Left ventricle myocardium inferior (tissue), 1 donor: ENCODE data around the gene GOT2. TPM values are rescaled to one million over a fixed set of nuclear protein-coding genes. Genes with fewer than 3 reads are reported as not detected.
"Not testable (repeated sequence)": the region's sequence is repeated elsewhere in the genome, so short reads cannot be mapped to it uniquely, and the experiment has no call there.

Source experiments
- DNase-seq: peaks from one replicate; pipeline ENCODE4 v3.0.0-alpha.2; 2020
- H3K27ac ChIP-seq: fragments of 200-600 bp; replicated peaks from 2 replicates; pipeline ENCODE4 v1.8.0; 2021
- H3K27me3 ChIP-seq: fragments of 200-600 bp; 2 replicates; pipeline ENCODE4 v1.8.0; 2021; ENCODE audit warnings: low read depth
- H3K36me3 ChIP-seq: fragments of 200-600 bp; 2 replicates; pipeline ENCODE4 v1.8.0; 2021
- H3K4me1 ChIP-seq: fragments of 200-600 bp; 2 replicates; pipeline ENCODE4 v1.8.0; 2021
- H3K4me3 ChIP-seq: fragments of 200-600 bp; 2 replicates; pipeline ENCODE4 v1.8.0; 2021; ENCODE audit warnings: mild to moderate bottlenecking, moderate library complexity
- H3K9me3 ChIP-seq: fragments of 200-600 bp; replicated peaks from 2 replicates; pipeline ENCODE4 v1.8.0; 2021
- intact Hi-C: fragments of 100-400 bp; cut with micrococcal nuclease; formaldehyde crosslinking; loops from one replicate; pipeline ENCODE4 v1.11.0; 2022
- total RNA-seq: library from RNA; stranded (reverse); fragmentation: NEBNext Ultra II Directional; extraction: Animal tissue kit (Norgen Biotek cat#: 25700); gene quantifications from one replicate; pipeline ENCODE4 v1.2.1, GENCODE V29; 2021
- TF ChIP-seq, protein P1 (sequence below): fragments of 200-600 bp; IDR thresholded peaks from 2 replicates; pipeline ENCODE4 v1.8.0; 2021; ENCODE audit warnings: antibody characterized with exemption, mild to moderate bottlenecking, borderline replicate concordance
- donor health status: DM: no; HTN: yes; CAD: no; lungs with severe emphysema.

GOT2 gene
- total RNA-seq, 1 donor from 2014 or later: 569 TPM

DNA sequence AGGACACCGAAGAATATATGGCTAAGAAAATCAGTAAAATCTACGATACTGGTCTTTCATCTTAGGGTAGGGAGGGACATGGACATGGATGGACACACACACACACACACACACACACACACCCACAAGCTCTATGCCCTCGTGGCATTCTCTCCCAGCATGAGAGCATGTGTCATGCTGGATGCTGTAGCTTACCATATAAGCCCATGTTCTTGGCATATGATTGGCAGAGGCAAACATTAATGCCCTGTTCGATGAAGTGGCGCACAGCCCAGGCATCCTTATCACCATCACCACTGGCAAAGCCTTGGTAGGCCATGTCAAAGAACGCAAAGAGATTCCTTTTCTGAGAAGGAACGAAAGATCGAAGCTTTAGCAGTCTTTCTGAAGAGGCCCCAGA is 17.6 kb downstream of the GOT2 start:
- H3K27me3 ChIP-seq: no peaks in the 10 kb centered on the region
- peaks cover 100% of the 10 kb centered on the region for H3K36me3 ChIP-seq
- H3K4me3 ChIP-seq: no peak overlapping the region
- intact Hi-C loops: no loop called here
- TF ChIP-seq, protein P1, sequence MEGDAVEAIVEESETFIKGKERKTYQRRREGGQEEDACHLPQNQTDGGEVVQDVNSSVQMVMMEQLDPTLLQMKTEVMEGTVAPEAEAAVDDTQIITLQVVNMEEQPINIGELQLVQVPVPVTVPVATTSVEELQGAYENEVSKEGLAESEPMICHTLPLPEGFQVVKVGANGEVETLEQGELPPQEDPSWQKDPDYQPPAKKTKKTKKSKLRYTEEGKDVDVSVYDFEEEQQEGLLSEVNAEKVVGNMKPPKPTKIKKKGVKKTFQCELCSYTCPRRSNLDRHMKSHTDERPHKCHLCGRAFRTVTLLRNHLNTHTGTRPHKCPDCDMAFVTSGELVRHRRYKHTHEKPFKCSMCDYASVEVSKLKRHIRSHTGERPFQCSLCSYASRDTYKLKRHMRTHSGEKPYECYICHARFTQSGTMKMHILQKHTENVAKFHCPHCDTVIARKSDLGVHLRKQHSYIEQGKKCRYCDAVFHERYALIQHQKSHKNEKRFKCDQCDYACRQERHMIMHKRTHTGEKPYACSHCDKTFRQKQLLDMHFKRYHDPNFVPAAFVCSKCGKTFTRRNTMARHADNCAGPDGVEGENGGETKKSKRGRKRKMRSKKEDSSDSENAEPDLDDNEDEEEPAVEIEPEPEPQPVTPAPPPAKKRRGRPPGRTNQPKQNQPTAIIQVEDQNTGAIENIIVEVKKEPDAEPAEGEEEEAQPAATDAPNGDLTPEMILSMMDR: no peak
- H3K4me1 ChIP-seq: no peaks in the 10 kb centered on the region
- no peak for DNase-seq
- H3K27ac ChIP-seq: no peak overlapping the region
- H3K9me3 ChIP-seq: no peaks in the 10 kb centered on the region

DNA sequence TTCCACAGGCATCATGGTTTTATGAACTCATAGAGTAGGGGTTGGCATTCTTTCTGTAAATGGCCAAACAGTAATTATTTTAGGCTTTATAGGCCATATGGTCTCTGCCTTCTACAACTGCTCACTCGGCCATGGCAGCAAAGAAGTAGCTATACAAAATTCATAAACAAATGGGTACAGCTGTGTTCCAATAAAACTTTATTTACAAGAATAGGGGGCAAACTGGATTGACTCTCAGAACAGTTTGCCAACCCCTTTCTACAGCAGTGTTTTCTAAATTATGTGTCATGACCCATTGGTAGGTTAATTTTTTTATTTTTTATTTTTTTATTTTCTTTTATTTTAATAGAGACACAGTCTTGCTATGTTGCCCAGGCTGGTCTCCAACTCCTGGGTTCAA is 20.4 kb downstream of the GOT2 start:
- DNase-seq: no peak
- no peaks in the 10 kb centered on the region for H3K27me3 ChIP-seq
- TF ChIP-seq, protein P1: no peak
- peaks cover 97% of the 10 kb centered on the region for H3K36me3 ChIP-seq
- H3K4me1 ChIP-seq: no peaks in the 10 kb centered on the region
- no peak overlapping the region for H3K4me3 ChIP-seq
- H3K9me3 ChIP-seq: no peaks in the 10 kb centered on the region
- intact Hi-C loops: no loop called here
- H3K27ac ChIP-seq: no peak overlapping the region

DNA sequence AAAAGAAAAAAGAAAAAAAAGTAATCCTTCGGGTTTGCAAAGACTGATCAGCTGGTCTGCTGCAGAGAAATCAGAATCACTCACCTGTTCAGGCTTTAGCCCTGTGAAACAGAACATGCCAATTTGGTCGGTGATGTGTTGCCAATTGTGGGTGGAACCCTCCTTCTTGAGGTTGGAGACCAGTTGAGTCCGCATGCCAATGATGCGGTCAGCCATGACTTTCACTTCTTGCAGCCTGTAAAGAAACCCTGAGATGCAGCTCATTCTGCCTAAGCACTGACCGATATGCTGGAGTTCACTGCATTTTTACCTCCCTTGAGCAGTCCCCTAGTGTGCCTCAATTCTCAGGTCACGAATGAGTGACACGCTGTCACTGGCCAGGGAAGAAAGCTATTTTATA is 24.8 kb downstream of the GOT2 start:
- H3K9me3 ChIP-seq: no peaks in the 10 kb centered on the region
- H3K27me3 ChIP-seq: no peaks in the 10 kb centered on the region
- H3K27ac ChIP-seq: no peak overlapping the region
- no peak for DNase-seq
- H3K36me3 ChIP-seq: peaks cover 81% of the 10 kb centered on the region
- intact Hi-C loops: no loop called here
- no peak overlapping the region for H3K4me3 ChIP-seq
- TF ChIP-seq, protein P1: no peak
- peaks cover 10% of the 10 kb centered on the region for H3K4me1 ChIP-seq

DNA sequence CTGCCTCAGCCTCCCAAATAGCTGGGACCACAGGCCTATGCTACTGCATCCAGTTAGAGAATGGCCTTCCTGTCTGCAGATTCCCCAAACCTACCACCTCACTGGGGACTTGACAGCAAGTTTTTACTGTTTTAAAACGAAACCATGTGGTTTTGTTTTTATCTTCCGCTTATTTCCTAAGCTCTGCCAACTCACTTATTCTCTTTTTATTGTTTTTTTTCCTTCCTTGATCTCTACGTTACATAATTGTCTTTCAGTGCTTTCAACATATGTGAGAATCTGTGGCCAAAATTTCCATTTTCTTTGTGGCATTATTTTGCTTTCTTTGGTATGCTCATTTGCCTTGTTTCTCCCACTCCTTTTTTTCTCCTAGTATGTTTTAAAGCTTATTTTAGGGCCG is 35.0 kb downstream of the GOT2 start:
- H3K4me1 ChIP-seq: peaks cover 8% of the 10 kb centered on the region
- H3K4me3 ChIP-seq: no peak overlapping the region
- H3K9me3 ChIP-seq: no peaks in the 10 kb centered on the region
- TF ChIP-seq, protein P1: no peak
- H3K27me3 ChIP-seq: no peaks in the 10 kb centered on the region
- DNase-seq: no peak
- H3K36me3 ChIP-seq: no peaks in the 10 kb centered on the region
- intact Hi-C loops: no loop called here
- no peak overlapping the region for H3K27ac ChIP-seq

DNA sequence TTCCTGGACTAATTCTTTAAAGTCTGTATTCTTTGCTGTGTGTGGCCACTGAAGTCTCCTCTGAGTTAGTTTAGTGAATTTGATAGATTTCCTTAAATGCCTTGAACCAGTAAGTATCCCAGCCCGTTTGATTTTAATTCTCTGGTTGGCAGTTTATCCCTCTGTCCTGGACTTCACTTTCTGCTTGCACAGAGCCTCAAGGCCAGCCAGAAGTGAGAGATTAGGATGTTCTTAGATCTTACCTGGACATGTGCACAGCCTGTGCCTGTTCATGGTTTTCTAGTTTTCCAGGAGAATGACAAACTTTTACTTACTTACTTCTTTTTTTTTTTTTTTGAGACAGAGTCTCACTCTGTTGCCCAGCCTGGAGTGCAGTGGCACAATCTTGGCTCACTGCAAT is 38.7 kb downstream of the GOT2 start:
- no peaks in the 10 kb centered on the region for H3K27me3 ChIP-seq
- intact Hi-C loops: no loop called here
- H3K9me3 ChIP-seq: peaks cover 7% of the 10 kb centered on the region
- H3K36me3 ChIP-seq: no peaks in the 10 kb centered on the region
- no peak for DNase-seq
- no peak overlapping the region for H3K4me3 ChIP-seq
- H3K27ac ChIP-seq: no peak overlapping the region
- TF ChIP-seq, protein P1: no peak
- no peaks in the 10 kb centered on the region for H3K4me1 ChIP-seq

DNA sequence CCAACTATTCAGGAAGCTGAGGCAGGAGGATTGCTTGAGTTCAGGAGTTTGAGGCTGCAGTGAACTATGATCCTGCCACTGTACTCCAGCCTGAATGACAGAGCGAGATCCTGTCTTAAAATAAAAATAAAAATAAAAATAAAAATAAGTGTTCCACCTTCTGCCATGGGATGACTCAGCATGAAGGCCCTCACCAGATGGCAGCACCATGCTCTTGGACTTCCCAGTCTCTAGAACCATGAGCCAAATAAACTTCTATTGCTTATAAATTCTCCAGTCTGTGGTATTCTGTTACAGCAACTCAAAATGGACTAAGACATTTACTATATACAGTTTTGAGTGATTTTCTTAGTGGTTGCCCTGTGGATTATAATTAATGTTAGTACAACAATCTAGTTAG is 41.7 kb downstream of the GOT2 start:
- Histone ChIP-seq H3K27me3 (no peaks in the 10 kb centered on the region), H3K4me3 (no peak overlapping the region), H3K27ac (no peak overlapping the region), H3K4me1 (no peaks in the 10 kb centered on the region), H3K36me3 (no peaks in the 10 kb centered on the region), H3K9me3 (peaks cover 7% of the 10 kb centered on the region)
- DNase-seq: no peak
- TF ChIP-seq, protein P1: no peak
- intact Hi-C loops: no loop called here

DNA sequence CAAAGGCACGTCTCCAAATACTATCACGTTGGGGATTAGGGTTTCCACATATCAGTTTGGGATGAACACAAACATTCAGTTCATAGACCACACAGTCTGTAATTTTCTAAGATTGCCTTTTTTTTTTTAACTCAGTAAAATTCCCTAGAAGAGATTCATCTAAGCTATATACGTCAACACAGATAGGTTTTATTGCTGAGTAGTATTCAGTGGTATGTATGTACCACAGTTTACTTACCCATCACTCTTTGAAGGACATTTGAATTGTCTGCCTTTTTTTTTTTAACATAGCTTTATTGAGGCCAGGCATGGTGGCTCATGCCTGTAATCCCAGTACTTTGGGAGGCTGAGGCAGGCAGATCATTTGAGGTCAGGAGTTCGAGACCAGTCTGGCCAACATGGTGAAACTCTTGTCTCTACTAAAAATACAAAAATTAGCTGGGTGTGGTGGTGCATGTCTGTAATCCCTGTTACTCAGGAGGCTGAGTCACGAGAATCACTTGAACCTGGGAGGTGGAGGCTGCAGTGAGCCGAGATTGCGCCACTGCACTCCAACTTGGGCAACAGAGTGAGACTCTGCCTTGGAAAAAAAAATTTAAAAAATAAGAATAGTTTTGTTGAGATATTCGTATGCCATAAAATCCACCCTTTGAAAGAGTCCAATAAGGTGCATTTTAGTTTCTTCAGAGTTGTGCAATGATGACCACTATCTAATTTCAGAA is 47.0 kb downstream of the GOT2 start:
- H3K4me3 ChIP-seq, DNase-seq, intact Hi-C loops, H3K36me3 ChIP-seq, H3K27ac ChIP-seq, H3K9me3 ChIP-seq, H3K27me3 ChIP-seq: not testable (repeated sequence)
- peaks cover 27% of the 10 kb centered on the region for H3K4me1 ChIP-seq
